HG02885 (cell line): Measurements from ENCODE around the gene RPS21.

Experiments
- ATAC-seq: cut with Tn5 transposase; IDR thresholded peaks from one replicate; pipeline ENCODE4 v1.9.1; 2021; ENCODE audit warnings: mild to moderate bottlenecking; ENCODE audit not compliant: unreplicated experiment, poor library complexity

Gene RPS21

GRCh38 chr20:62407221-62407992 lies 20.5 kb downstream of the RPS21 start, which contains the start of gene CABLES2:
CABLES2 (minus strand) TSS chr20:62407285; CDS start chr20:62407276, 9 bp downstream.
- peak; percentile 91 for ATAC-seq

GRCh38 chr20:62408055-62408454 lies 21.2 kb downstream of the RPS21 start:
- no peak for ATAC-seq

- no peak for ATAC-seq
These were observed 21.7 kb downstream of the RPS21 start for GRCh38 chr20:62408640-62409039.

- no peak for ATAC-seq
These were observed 22.4 kb downstream of the RPS21 start for GRCh38 chr20:62409086-62409853.

GRCh38 chr20:62409931-62410745 lies 23.2 kb downstream of the RPS21 start:
- ATAC-seq, result no peak

GRCh38 chr20:62410746-62411478 lies 24.0 kb downstream of the RPS21 start:
- no peak for ATAC-seq

GRCh38 chr20:62411479-62412193 lies 24.7 kb downstream of the RPS21 start:
- ATAC-seq, result no peak

- no peak for ATAC-seq
These were observed 25.5 kb downstream of the RPS21 start for GRCh38 chr20:62412194-62413024.

- ATAC-seq, result no peak
These were observed 26.2 kb downstream of the RPS21 start for GRCh38 chr20:62413025-62413570.

- ATAC-seq, result no peak
These were observed 27.1 kb downstream of the RPS21 start for GRCh38 chr20:62413896-62414481.

- ATAC-seq, result no peak
These were observed 28.6 kb downstream of the RPS21 start for GRCh38 chr20:62415354-62416111.

GRCh38 chr20:62416651-62417637 lies 30.0 kb downstream of the RPS21 start:
- no peak for ATAC-seq

GRCh38 chr20:62417981-62418708 lies 31.2 kb downstream of the RPS21 start:
- no peak for ATAC-seq

GRCh38 chr20:62418709-62419487 lies 32.0 kb downstream of the RPS21 start:
- ATAC-seq, result no peak

- ATAC-seq, result no peak
These were observed 32.9 kb downstream of the RPS21 start for GRCh38 chr20:62419759-62420158.
